H1 (cell line): ENCODE data around the gene TMEM222. TPM values are rescaled to one million over a fixed set of nuclear protein-coding genes. Genes with fewer than 3 reads are reported as not detected.

Source experiments
- CTCF ChIA-PET: fragments of 300-600 bp; sonication (Branson Sonifier 250); formaldehyde crosslinking; loops from one replicate; lab custom pipeline; 2021; ENCODE audit not compliant: partially characterized antibody; lab: Charles Lee
- POLR2A ChIA-PET: fragments of 300-600 bp; sonication (Branson Sonifier 250); formaldehyde crosslinking; loops from one replicate; lab custom pipeline; 2021; ENCODE audit warnings: inconsistent platforms; ENCODE audit not compliant: partially characterized antibody; lab: Charles Lee
- DNase-seq, 2 experiments: peaks; one replicate each; pipeline versions ENCODE4 v3.0.0 to v3.0.0-alpha.2; 2010 to 2022; ENCODE audit warnings: low spot score in 2 of 2, low read depth in 1 of 2, mixed read lengths in 1 of 2
- FAIRE-seq: peaks from 2 replicates; lab custom pipeline; 2011; peaks lifted over from hg19 to GRCh38; lab: Jason Lieb, UNC
- H2AFZ ChIP-seq: 2 replicates; pipeline ENCODE4 v1.8.1; 2012; ENCODE audit warnings: low read length, inconsistent platforms
- H2AK5ac ChIP-seq: 2 replicates; pipeline ENCODE4 v1.6.1; 2013; ENCODE audit warnings: low read depth, low read length
- H2BK120ac ChIP-seq: replicated peaks from 2 replicates; pipeline ENCODE3; 2013; ENCODE audit warnings: low read depth, low read length, inconsistent platforms
- H2BK12ac ChIP-seq: 2 replicates; pipeline ENCODE4 v1.6.1; 2013; ENCODE audit warnings: low read depth, low read length
- H2BK15ac ChIP-seq: 2 replicates; pipeline ENCODE4 v1.6.1; 2013; ENCODE audit warnings: low read length
- H2BK20ac ChIP-seq: 2 replicates; pipeline ENCODE4 v1.6.1; 2013; ENCODE audit warnings: low read length
- H2BK5ac ChIP-seq: 2 replicates; pipeline ENCODE4 v1.6.1; 2013; ENCODE audit warnings: low read depth, low read length
- H3K14ac ChIP-seq: 2 replicates; pipeline ENCODE4 v1.6.1; 2013; ENCODE audit warnings: inconsistent platforms; ENCODE audit not compliant: insufficient read length
- H3K18ac ChIP-seq: 2 replicates; pipeline ENCODE4 v1.6.1; 2013; ENCODE audit warnings: low read length; ENCODE audit errors: extremely low read depth
- H3K23ac ChIP-seq: 2 replicates; pipeline ENCODE4 v1.6.1; 2013; ENCODE audit warnings: inconsistent platforms; ENCODE audit not compliant: insufficient read length
- H3K23me2 ChIP-seq: 2 replicates; pipeline ENCODE4 v1.6.1; 2013; ENCODE audit warnings: low read depth, low read length
- H3K27ac ChIP-seq: 2 replicates; pipeline ENCODE4 v1.6.1; 2011; ENCODE audit warnings: low read depth, low read length, inconsistent platforms
- H3K27me3 ChIP-seq, 4 experiments: replicated peaks in 1 of 4; 1 replicate in 1 of 4; 2 replicates in 3 of 4; pipeline versions ENCODE4 v1.6.1 to v1.8.1; 2011 to 2013; ENCODE audit warnings: low read length in 3 of 4, mild to moderate bottlenecking in 3 of 4, inconsistent platforms in 2 of 4, mixed read lengths in 2 of 4, moderate library complexity in 1 of 4; ENCODE audit not compliant: control insufficient read depth in 3 of 4, insufficient read depth in 3 of 4; ENCODE audit errors: extremely low read depth in 1 of 4
- H3K36me3 ChIP-seq, 4 experiments: 2 replicates each; pipeline versions ENCODE4 v1.6.1 to v1.8.1; 2011 to 2013; ENCODE audit warnings: mild to moderate bottlenecking in 4 of 4, low read length in 3 of 4, moderate library complexity in 2 of 4, control low read depth in 1 of 4, inconsistent platforms in 1 of 4; ENCODE audit not compliant: insufficient read depth in 4 of 4, control insufficient read depth in 2 of 4
- H3K4ac ChIP-seq: replicated peaks from 2 replicates; pipeline ENCODE3; 2013; ENCODE audit warnings: low read length, low read depth, mixed read lengths, inconsistent platforms; ENCODE audit not compliant: insufficient read length
- H3K4me1 ChIP-seq, 4 experiments: replicated peaks in 1 of 4; 1 replicate in 1 of 4; 2 replicates in 3 of 4; pipeline versions ENCODE4 v1.6.1 to v1.8.1; 2011 to 2013; ENCODE audit warnings: low read length in 3 of 4, inconsistent platforms in 2 of 4, mixed read lengths in 1 of 4; ENCODE audit not compliant: insufficient read depth in 4 of 4, control insufficient read depth in 3 of 4
- H3K4me2 ChIP-seq, 2 experiments: 2 replicates each; pipeline versions ENCODE4 v1.6.1 to v1.8.1; 2011 to 2013; ENCODE audit warnings: low read depth in 2 of 2, low read length in 2 of 2, control low read depth in 1 of 2, inconsistent platforms in 1 of 2, mild to moderate bottlenecking in 1 of 2; ENCODE audit not compliant: insufficient read depth in 1 of 2
- H3K4me3 ChIP-seq, 4 experiments: fragments of 200-600, 300-600 bp in 1 of 4; sonication (generic), shearing (Covaris generic), sonication (Bioruptor Twin) in 1 of 4; 2 replicates each; pipeline versions ENCODE4 v1.5.1 to v1.8.1; 2011 to 2016; ENCODE audit warnings: low read length in 4 of 4, low read depth in 3 of 4, control low read depth in 2 of 4, inconsistent platforms in 2 of 4, mild to moderate bottlenecking in 2 of 4, mixed read lengths in 1 of 4, moderate library complexity in 1 of 4; ENCODE audit not compliant: insufficient read depth in 2 of 4; ENCODE audit errors: extremely low read depth in 1 of 4
- H3K56ac ChIP-seq: replicated peaks from 2 replicates; pipeline ENCODE3; 2013; ENCODE audit warnings: low read depth, mild to moderate bottlenecking, mixed read lengths, low read length, inconsistent platforms; ENCODE audit not compliant: insufficient read length
- H3K79me1 ChIP-seq: 2 replicates; pipeline ENCODE4 v1.6.1; 2013; ENCODE audit warnings: low read depth, low read length, control low read depth
- H3K79me2 ChIP-seq, 2 experiments: 2 replicates each; pipeline versions ENCODE4 v1.6.1 to v1.8.1; 2012 to 2013; ENCODE audit warnings: low read length in 2 of 2, mild to moderate bottlenecking in 2 of 2, inconsistent platforms in 1 of 2; ENCODE audit not compliant: insufficient read depth in 2 of 2, control insufficient read depth in 1 of 2
- H3K9ac ChIP-seq, 4 experiments: replicated peaks in 1 of 4; 1 replicate in 1 of 4; 2 replicates in 3 of 4; pipeline versions ENCODE4 v1.6.1 to v1.8.1; 2011 to 2013; ENCODE audit warnings: low read depth in 3 of 4, low read length in 3 of 4, control low read depth in 2 of 4, mild to moderate bottlenecking in 2 of 4, moderate library complexity in 2 of 4, inconsistent platforms in 1 of 4; ENCODE audit errors: extremely low read depth in 1 of 4
- H3K9me3 ChIP-seq, 2 experiments: 2 replicates each; pipeline versions ENCODE4 v1.6.1 to v1.8.1; 2012 to 2013; ENCODE audit warnings: mild to moderate bottlenecking in 2 of 2, moderate library complexity in 2 of 2, control low read depth in 1 of 2, inconsistent platforms in 1 of 2, low read depth in 1 of 2, low read length in 1 of 2, mixed read lengths in 1 of 2; ENCODE audit not compliant: insufficient read depth in 2 of 2
- H4K20me1 ChIP-seq, 2 experiments: replicated peaks in 1 of 2; 2 replicates each; pipeline versions ENCODE3 to v1.8.1; 2011 to 2013; ENCODE audit warnings: inconsistent platforms in 2 of 2, low read length in 2 of 2, mild to moderate bottlenecking in 1 of 2; ENCODE audit not compliant: insufficient read depth in 2 of 2, control insufficient read depth in 1 of 2
- H4K5ac ChIP-seq: 2 replicates; pipeline ENCODE4 v1.6.1; 2013; ENCODE audit warnings: low read length, low read depth, mixed read lengths, inconsistent platforms; ENCODE audit not compliant: insufficient read length
- H4K8ac ChIP-seq: 2 replicates; pipeline ENCODE4 v1.8.0; 2013; ENCODE audit warnings: mild to moderate bottlenecking, moderate library complexity, low read length, inconsistent platforms; ENCODE audit not compliant: insufficient read depth; ENCODE audit errors: extremely low read depth
- H4K91ac ChIP-seq: replicated peaks from 2 replicates; pipeline ENCODE3; 2013; ENCODE audit warnings: low read length, mixed read lengths, inconsistent platforms; ENCODE audit not compliant: insufficient read length
- ASH2L ChIP-seq: fragments of 200-600, 300-600 bp; sonication (generic); IDR thresholded peaks from one replicate; pipeline ENCODE4 v1.7.1; 2017; ENCODE audit warnings: low read length
- BCL11A ChIP-seq, 2 experiments: IDR thresholded peaks; one replicate each; pipeline ENCODE4 v1.6.1; 2011; ENCODE audit warnings: low read depth in 2 of 2, low read length in 2 of 2, mild to moderate bottlenecking in 2 of 2
- CBX5 ChIP-seq: fragments of 300-800, 300-1000 bp; sonication (generic); IDR thresholded peaks from 2 replicates; pipeline ENCODE4 v1.7.1; 2016; ENCODE audit warnings: antibody characterized with exemption, low read length, low read depth
- CHD2 ChIP-seq: IDR thresholded peaks from 2 replicates; pipeline ENCODE4 v1.6.1; 2012; ENCODE audit warnings: low read length, improper control_type of control experiment
- POLR2A ChIP-seq, 2 experiments: IDR thresholded peaks; 1 replicate in 1 of 2; 2 replicates in 1 of 2; pipeline ENCODE4 v1.6.1; 2011; ENCODE audit warnings: low read depth in 2 of 2, low read length in 2 of 2, mild to moderate bottlenecking in 2 of 2; ENCODE audit errors: control extremely low read depth in 1 of 2
- POLR2AphosphoS5 ChIP-seq: IDR thresholded peaks from 2 replicates; pipeline ENCODE4 v1.6.1; 2011; ENCODE audit warnings: low read depth, low read length
- SIRT6 ChIP-seq: IDR thresholded peaks from one replicate; pipeline ENCODE4 v1.7.1; 2012; ENCODE audit warnings: low read length, inconsistent platforms
- TAF1 ChIP-seq: IDR thresholded peaks from 2 replicates; pipeline ENCODE4 v1.6.1; 2011; ENCODE audit warnings: mild to moderate bottlenecking, low read depth, low read length
- TAF7 ChIP-seq: optimal IDR thresholded peaks from 2 replicates; pipeline ENCODE3; 2011; ENCODE audit warnings: low read depth, mild to moderate bottlenecking, inconsistent platforms, low read length, moderate library complexity, borderline replicate concordance
- WGBS, 2 experiments: shearing (Covaris generic) in 1 of 2; methylation state at CpG; one replicate each; pipeline versions ENCODE4 v1.1.6 to v1.1.7; 2013 to 2015; ENCODE audit warnings: low lambda C conversion rate in 2 of 2, mixed read lengths in 2 of 2, inconsistent platforms in 1 of 2, low coverage in 1 of 2, missing lambda C conversion rate in 1 of 2; ENCODE audit not compliant: insufficient replicate concordance in 2 of 2, insufficient coverage in 1 of 2, insufficient read length in 1 of 2; ENCODE audit errors: extremely low coverage in 1 of 2, missing lambda C conversion rate in 1 of 2; 5-methylcytosine and 5-hydroxymethylcytosine counted together
- polyA plus RNA-seq, 7 experiments: library from polyadenylated mRNA; depleted of rRNA in 3 of 7; stranded (reverse) in 5 of 7; unstranded in 2 of 7; fragments of >200 nt in 5 of 7; fragments of 200-250 nt in 2 of 7; gene quantifications; 1 replicate in 5 of 7; 2 replicates in 1 of 7; 4 replicates in 1 of 7; pipeline versions ENCODE4 v1.2.1 to v1.2.3, GENCODE V29; 2011 to 2013; ENCODE audit warnings: missing spikeins in 2 of 7, mixed read lengths in 2 of 7
- total RNA-seq: library from RNA; stranded (reverse); fragmentation: NEBNext Ultra II Directional; extraction: Animal tissue kit (Norgen Biotek cat#: 25700); gene quantifications from 2 replicates; pipeline ENCODE4 v1.2.1, GENCODE V29; 2021
- TF ChIP-seq, protein P1 (sequence below): IDR thresholded peaks from 2 replicates; pipeline ENCODE4 v1.6.1; 2011; ENCODE audit warnings: low read length, improper control_type of control experiment
- TF ChIP-seq, protein P2 (sequence below): IDR thresholded peaks from 2 replicates; pipeline ENCODE4 v1.6.1; 2012; ENCODE audit warnings: inconsistent platforms

Gene TMEM222
- total and polyA plus RNA-seq, 2 of the 8 experiments (the other 6 are each of a cell fraction or from before 2014, with no cell fraction given) = 27.0 to 51.8 TPM

DNA sequence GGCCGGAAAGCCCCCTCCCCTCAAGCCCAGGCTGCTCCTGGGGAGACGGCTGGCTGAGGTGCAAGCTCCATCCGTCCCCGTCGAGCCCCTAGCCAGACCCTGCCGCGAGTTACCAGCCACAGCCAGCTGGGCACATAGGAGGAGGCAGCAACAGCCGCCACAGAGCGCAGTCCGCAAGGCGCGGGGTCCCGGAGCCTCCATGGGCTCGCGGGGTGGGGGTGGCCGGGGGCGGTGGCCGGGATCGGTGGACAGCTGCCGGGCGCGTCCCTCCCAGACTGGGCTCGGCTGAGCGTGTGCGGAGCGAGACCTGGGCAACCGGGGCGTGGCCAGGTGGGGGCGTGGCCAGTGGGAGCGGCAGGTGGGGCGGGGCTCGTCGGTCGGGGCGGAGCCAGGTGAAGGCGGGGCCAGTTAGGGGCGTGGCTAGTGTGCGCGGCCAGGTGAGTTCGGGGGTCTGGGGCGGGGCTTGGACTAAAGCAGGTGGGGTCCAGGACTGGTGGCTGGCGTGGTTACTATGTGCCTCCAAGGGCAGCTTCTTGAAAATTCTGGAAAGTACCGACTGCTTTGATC is 61.2 kb downstream of the TMEM222 start, which contains the start of gene CD164L2:
Gene CD164L2, minus strand, starts transcription at position 295 of the 567 bp plus-strand sequence. Its CDS starts 94 bp downstream, at position 201.
- Histone ChIP-seq H3K23me2 (peaks cover 4% of the 10 kb centered on the region; the same call in 1 of the 2 replicates), H3K79me2 (no peaks in the 10 kb centered on the region), H4K20me1 (no peaks in the 10 kb centered on the region), H3K23ac (no peak within 1 kb of the TSS), H4K91ac (peak within 1 kb of the TSS; percentile 40), H3K4me3 (peak within 1 kb of the TSS; percentile 36 to 74 (median 52)), H2BK15ac (peak within 1 kb of the TSS; percentile 88; the same call in 1 of the 2 replicates), H2BK120ac (no peak within 1 kb of the TSS), H4K5ac (no peak within 1 kb of the TSS), H3K9ac (no peak within 1 kb of the TSS), H3K4me1 (peaks cover 0 to 7% (median under 1%) of the 10 kb centered on the region in 4 experiments; a peak in 3 of 7 replicates), H2BK20ac (no peak within 1 kb of the TSS), H3K4me2 (peak within 1 kb of the TSS; percentile 45 to 89), H3K18ac (peak within 1 kb of the TSS; percentile 73; the same call in 1 of the 2 replicates), H2BK5ac (no peak within 1 kb of the TSS), H2AFZ (no peak within 1 kb of the TSS), H2BK12ac (peak within 1 kb of the TSS; percentile 68; the same call in 1 of the 2 replicates), H3K27ac (no peak within 1 kb of the TSS), H3K9me3 (no peaks in the 10 kb centered on the region), H3K36me3 (no peaks in the 10 kb centered on the region), H3K4ac (no peak within 1 kb of the TSS), H3K14ac (no peak within 1 kb of the TSS), H3K27me3 (peaks cover 0 to 16% (median 9%) of the 10 kb centered on the region in 4 experiments; a peak in 6 of 7 replicates), H3K79me1 (no peaks in the 10 kb centered on the region), H3K56ac (no peak within 1 kb of the TSS), H4K8ac (no peak within 1 kb of the TSS), H2AK5ac (peak within 1 kb of the TSS; percentile 61; the same call in 1 of the 2 replicates)
- FAIRE-seq (no peak), DNase-seq (peak in 1 of 2 experiments; percentile 100)
- ChIA-PET POLR2A (interaction anchor here (1.0 to 3.7 kb wide), 8 partner anchors 13 to 386 kb away, joined by 3 to 18 read pairs (median 4); partner anchors contain the start of gene MAP3K6), CTCF (interaction anchor here (0.5 to 18.9 kb wide), 16 partner anchors 7 to 1097 kb away, joined by 3 to 625 read pairs (median 4); partner anchors contain the start of genes FCN3, GPR3 and MAP3K6)
- 10% methylated on average over 21 of the region's 43 CpGs; no CpG with 5 or more reads in 1 of the 2 experiments for WGBS, 2 experiments
- TF ChIP-seq BCL11A (IDR thresholded peaks at IDR 0.05; ENCODE audit: low read depth in 2 of 2, low read length in 2 of 2) (no peak), CHD2 (no peak), POLR2AphosphoS5 (peak; percentile 53; the same call in 1 of the 2 replicates), TAF7 (peak; percentile 25), CBX5 (no peak), SIRT6 (no peak), POLR2A (IDR thresholded peaks at IDR 0.05; ENCODE audit: control extremely low read depth in 1 of 2, low read depth in 2 of 2, low read length in 2 of 2) (peak in 1 of 2 experiments; percentile 54; a peak in 1 of 3 replicates), TAF1 (peak; percentile 63), ASH2L (no peak)
- TF ChIP-seq, protein P1, sequence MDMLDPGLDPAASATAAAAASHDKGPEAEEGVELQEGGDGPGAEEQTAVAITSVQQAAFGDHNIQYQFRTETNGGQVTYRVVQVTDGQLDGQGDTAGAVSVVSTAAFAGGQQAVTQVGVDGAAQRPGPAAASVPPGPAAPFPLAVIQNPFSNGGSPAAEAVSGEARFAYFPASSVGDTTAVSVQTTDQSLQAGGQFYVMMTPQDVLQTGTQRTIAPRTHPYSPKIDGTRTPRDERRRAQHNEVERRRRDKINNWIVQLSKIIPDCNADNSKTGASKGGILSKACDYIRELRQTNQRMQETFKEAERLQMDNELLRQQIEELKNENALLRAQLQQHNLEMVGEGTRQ = no peak
- TF ChIP-seq, protein P2, sequence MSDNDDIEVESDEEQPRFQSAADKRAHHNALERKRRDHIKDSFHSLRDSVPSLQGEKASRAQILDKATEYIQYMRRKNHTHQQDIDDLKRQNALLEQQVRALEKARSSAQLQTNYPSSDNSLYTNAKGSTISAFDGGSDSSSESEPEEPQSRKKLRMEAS = peak; percentile 13; the same call in 1 of the 2 replicates
